ENCODE measurements around the gene ST7.

- TF ChIP-seq CTCF (IDR thresholded peaks at IDR 0.05) = no peak
- TF ChIP-seq ZFX (IDR thresholded peaks at IDR 0.05; ENCODE audit: borderline replicate concordance) = no peak
Measured at GRCh38 chr7:117074378-117074777, 121.1 kb downstream of the ST7 start.

All from 22Rv1 (cell line).